T1000 (cell line): Measurements from ENCODE around the gene EPGN.

ENCODE experiments used
- DNase-seq: peaks from one replicate; lab custom pipeline; 2025; ENCODE audit warnings: mixed read lengths; lab: John Stamatoyannopoulos, UW

The EPGN gene

GRCh38 chr4:74311696-74312313 lies 3.5 kb downstream of the EPGN start:
- DNase-seq, result peak; percentile 0

GRCh38 chr4:74314329-74314728 lies 6.1 kb downstream of the EPGN start:
- no peak for DNase-seq

- DNase-seq, result no peak
Observed at GRCh38 chr4:74314944-74315343, 6.7 kb downstream of the EPGN start.

- no peak for DNase-seq
Observed at GRCh38 chr4:74315376-74315775, 7.1 kb downstream of the EPGN start.

GRCh38 chr4:74316397-74316796 lies 8.1 kb downstream of the EPGN start:
- DNase-seq, result no peak

GRCh38 chr4:74317616-74318246 lies 9.5 kb downstream of the EPGN start:
- DNase-seq, result no peak

GRCh38 chr4:74318276-74318675 lies 10.0 kb downstream of the EPGN start:
- DNase-seq, result no peak

- no peak for DNase-seq
Observed at GRCh38 chr4:74319470-74319869, 11.2 kb downstream of the EPGN start.

GRCh38 chr4:74320559-74321118 lies 12.4 kb downstream of the EPGN start:
- DNase-seq, result no peak

- DNase-seq, result no peak
Observed at GRCh38 chr4:74322301-74322700, 14.0 kb downstream of the EPGN start.

GRCh38 chr4:74323663-74324062 lies 15.4 kb downstream of the EPGN start:
- DNase-seq, result no peak

- DNase-seq, result no peak
Observed at GRCh38 chr4:74324262-74324661, 16.0 kb downstream of the EPGN start.

- DNase-seq, result no peak
Observed at GRCh38 chr4:74325886-74326285, 17.6 kb downstream of the EPGN start.

GRCh38 chr4:74327762-74328161 lies 19.5 kb downstream of the EPGN start:
- DNase-seq, result no peak

GRCh38 chr4:74328501-74328900 lies 20.2 kb downstream of the EPGN start:
- DNase-seq, result no peak

- DNase-seq, result no peak
Observed at GRCh38 chr4:74329307-74329706, 21.0 kb downstream of the EPGN start.

- DNase-seq, result no peak
Observed at GRCh38 chr4:74330295-74330750, 22.1 kb downstream of the EPGN start.

- no peak for DNase-seq
Observed at GRCh38 chr4:74331252-74331651, 23.0 kb downstream of the EPGN start.

GRCh38 chr4:74331944-74332343 lies 23.7 kb downstream of the EPGN start:
- DNase-seq, result no peak

GRCh38 chr4:74334636-74335035 lies 26.4 kb downstream of the EPGN start:
- DNase-seq, result no peak

GRCh38 chr4:74335341-74336021 lies 27.2 kb downstream of the EPGN start:
- no peak for DNase-seq

- DNase-seq, result no peak
Observed at GRCh38 chr4:74338792-74339333, 30.6 kb downstream of the EPGN start.

GRCh38 chr4:74339501-74339900 lies 31.2 kb downstream of the EPGN start:
- no peak for DNase-seq
